GM12875 (cell line): Measurements from ENCODE around the gene PTPRM.

ENCODE experiments used
- H3K4me3 ChIP-seq: one replicate; pipeline ENCODE4 v1.5.1; 2011; ENCODE audit warnings: low read depth, low read length, control low read depth
- CTCF ChIP-seq: IDR thresholded peaks from 2 replicates; pipeline ENCODE4 v1.5.1; 2011; ENCODE audit warnings: low read depth, mild to moderate bottlenecking, control low read depth, inconsistent platforms, low read length, moderate library complexity, borderline replicate concordance; ENCODE audit not compliant: insufficient read depth

The PTPRM gene

GRCh38 chr18:7635948-7636347 lies 68.8 kb downstream of the PTPRM start:
- no peak overlapping the region for H3K4me3 ChIP-seq
- TF ChIP-seq CTCF = no peak

- no peak overlapping the region for H3K4me3 ChIP-seq
- TF ChIP-seq CTCF = no peak
These were observed 70.2 kb downstream of the PTPRM start for GRCh38 chr18:7637269-7637668.

GRCh38 chr18:7638321-7638720 lies 71.2 kb downstream of the PTPRM start:
- no peak for TF ChIP-seq CTCF
- H3K4me3 ChIP-seq = no peak overlapping the region

GRCh38 chr18:7641813-7642212 lies 74.7 kb downstream of the PTPRM start:
- no peak overlapping the region for H3K4me3 ChIP-seq
- no peak for TF ChIP-seq CTCF

GRCh38 chr18:7642331-7642890 lies 75.3 kb downstream of the PTPRM start:
- TF ChIP-seq CTCF = no peak
- no peak overlapping the region for H3K4me3 ChIP-seq

GRCh38 chr18:7645756-7646155 lies 78.6 kb downstream of the PTPRM start:
- H3K4me3 ChIP-seq = no peak overlapping the region
- no peak for TF ChIP-seq CTCF

GRCh38 chr18:7646174-7646886 lies 79.2 kb downstream of the PTPRM start:
- TF ChIP-seq CTCF = no peak
- no peak overlapping the region for H3K4me3 ChIP-seq
